Measurements from ENCODE around the gene GALK2. TPM values are rescaled to one million over a fixed set of nuclear protein-coding genes. Genes with fewer than 3 reads are reported as not detected.
A peak's percentile ranks its signal among the peaks of the same experiment; 100 is the strongest.

GALK2 gene
- 28.9 and 29.0 TPM in 2 replicates for total RNA-seq (2021)
- Bru-seq, nascent RNA = percentile 75 among the genes with signal in this experiment
- percentile 60 among the genes with signal in this experiment for BruChase-seq, experiment 1, labeled RNA remaining after a 2-hour chase
- percentile 58 among the genes with signal in this experiment for BruChase-seq, experiment 2, labeled RNA remaining after a 6-hour chase
- long read RNA-seq, full-length matches to known transcripts = 34 of 60 reads
- long read RNA-seq, partial matches to known transcripts = 2 of 60 reads
- long read RNA-seq, other reads (novel, unspliced or antisense) = 24 of 60 reads

DNA sequence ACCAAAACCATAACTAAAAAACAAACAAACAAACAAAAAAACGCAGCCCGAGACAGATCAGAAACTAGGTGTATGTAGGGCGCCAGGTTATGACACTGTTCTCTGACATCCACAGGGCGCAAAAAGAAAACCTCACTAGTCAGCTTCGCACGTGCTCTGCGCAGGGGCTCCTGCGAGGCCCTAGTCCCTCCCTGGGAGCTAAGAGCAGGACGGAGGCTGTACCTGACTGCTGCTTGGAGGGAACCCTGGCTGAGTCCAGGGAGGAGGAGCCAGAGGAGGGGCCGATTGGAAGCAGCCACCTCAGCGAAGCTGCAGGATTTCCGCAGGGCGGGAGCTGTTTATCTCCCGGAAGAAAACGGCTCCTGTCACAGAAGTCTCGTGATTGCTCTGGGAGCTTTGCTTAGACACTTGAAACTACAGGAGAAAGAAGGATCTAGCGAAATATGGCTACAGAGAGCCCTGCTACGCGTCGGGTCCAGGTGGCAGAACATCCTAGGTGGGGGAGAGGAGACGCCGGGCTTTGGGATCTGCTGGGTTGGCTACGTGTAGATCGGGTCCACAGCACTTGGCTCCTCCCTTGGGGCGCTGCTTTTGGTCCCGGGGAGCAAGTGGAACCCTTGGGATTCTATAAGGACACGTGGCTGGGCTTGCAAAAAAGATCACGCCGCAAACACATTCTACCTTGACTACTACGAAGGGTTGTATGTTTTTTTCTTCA lies at the start of gene GALK2:
Gene GALK2 (plus strand): TSS at position 368 of the 718 bp plus-strand sequence. CDS start 76 bp downstream, at position 444.
- Histone ChIP-seq H3K79me2 (ENCODE audit: low read depth) (peaks cover 20% of the 10 kb centered on the region), H3K36me3 (ENCODE audit: low read depth) (no peaks in the 10 kb centered on the region), H3K4me3 (peak within 1 kb of the TSS; percentile 71), H2AFZ (peak within 1 kb of the TSS; percentile 90), H3K9me3 (ENCODE audit: insufficient read depth, low read depth) (no peaks in the 10 kb centered on the region), H3F3A (ENCODE audit: insufficient read depth, low read depth) (peaks cover 7% of the 10 kb centered on the region), H3K4me2 (peak within 1 kb of the TSS; percentile 94), H3K27me3 (ENCODE audit: insufficient read depth, low read depth) (no peaks in the 10 kb centered on the region), H3K27ac (peak within 1 kb of the TSS; percentile 77), H3K4me1 (replicated peaks; ENCODE audit: insufficient read depth) (0 out of 2 replicates have a peak, but pooled peaks cover 7% of the 10 kb centered on the region), H4K20me1 (ENCODE audit: insufficient read depth) (no peaks in the 10 kb centered on the region), H3K9me2 (ENCODE audit: insufficient read depth) (no peaks in the 10 kb centered on the region)
- intact Hi-C loops (cut with micrococcal nuclease; ENCODE audit: unreplicated experiment) = loop anchor here (1.0 kb wide), 1 partner anchor 15 kb away; the partner anchor contains the start of gene COPS2
- POLR2A ChIA-PET (ENCODE audit: unreplicated experiment) = interaction anchor here (1.4 kb wide), 1 partner anchor 15 kb away, joined by 6 read pairs; the partner anchor contains the start of gene COPS2
- peak; percentile 82 to 84 for DNase-seq
- CTCF ChIA-PET = interaction anchor here (0.7 to 1.1 kb wide), 2 partner anchors 15 to 316 kb away, joined by 3 to 4 read pairs; partner anchors contain the start of gene COPS2
- no TSS peak for BruUV-seq (replicated peaks)
- TF ChIP-seq, protein P1, sequence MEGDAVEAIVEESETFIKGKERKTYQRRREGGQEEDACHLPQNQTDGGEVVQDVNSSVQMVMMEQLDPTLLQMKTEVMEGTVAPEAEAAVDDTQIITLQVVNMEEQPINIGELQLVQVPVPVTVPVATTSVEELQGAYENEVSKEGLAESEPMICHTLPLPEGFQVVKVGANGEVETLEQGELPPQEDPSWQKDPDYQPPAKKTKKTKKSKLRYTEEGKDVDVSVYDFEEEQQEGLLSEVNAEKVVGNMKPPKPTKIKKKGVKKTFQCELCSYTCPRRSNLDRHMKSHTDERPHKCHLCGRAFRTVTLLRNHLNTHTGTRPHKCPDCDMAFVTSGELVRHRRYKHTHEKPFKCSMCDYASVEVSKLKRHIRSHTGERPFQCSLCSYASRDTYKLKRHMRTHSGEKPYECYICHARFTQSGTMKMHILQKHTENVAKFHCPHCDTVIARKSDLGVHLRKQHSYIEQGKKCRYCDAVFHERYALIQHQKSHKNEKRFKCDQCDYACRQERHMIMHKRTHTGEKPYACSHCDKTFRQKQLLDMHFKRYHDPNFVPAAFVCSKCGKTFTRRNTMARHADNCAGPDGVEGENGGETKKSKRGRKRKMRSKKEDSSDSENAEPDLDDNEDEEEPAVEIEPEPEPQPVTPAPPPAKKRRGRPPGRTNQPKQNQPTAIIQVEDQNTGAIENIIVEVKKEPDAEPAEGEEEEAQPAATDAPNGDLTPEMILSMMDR (conservative IDR thresholded peaks at IDR 0.05) = no peak
- TF ChIP-seq EZH2 (IDR thresholded peaks at IDR 0.05; ENCODE audit: low read depth) = no peak

DNA sequence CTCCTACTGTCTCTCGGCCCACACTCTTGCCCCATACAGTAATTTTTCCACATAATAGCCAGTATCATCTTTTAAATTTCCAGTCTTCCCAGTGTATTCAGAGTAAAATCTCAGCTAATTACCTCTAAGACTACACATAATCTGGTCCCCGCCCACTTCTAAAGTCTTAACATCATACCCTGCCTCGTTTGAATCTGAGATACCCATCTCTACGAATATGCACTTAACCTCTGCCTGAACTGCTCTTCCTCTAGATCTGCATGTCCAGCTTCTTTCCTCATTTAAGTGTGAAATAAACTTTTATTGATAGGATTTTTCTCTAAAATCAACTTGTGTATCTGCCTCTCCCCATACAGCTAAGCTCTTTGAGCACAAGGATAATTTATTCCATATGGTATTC lies 49.2 kb upstream of the GALK2 start:
- no peaks in the 10 kb centered on the region for H3K9me3 ChIP-seq (ENCODE audit: insufficient read depth, low read depth)
- TF ChIP-seq, protein P1 (conservative IDR thresholded peaks at IDR 0.05) = no peak
- no peak for TF ChIP-seq EZH2 (IDR thresholded peaks at IDR 0.05; ENCODE audit: low read depth)
- H3K9me2 ChIP-seq (ENCODE audit: insufficient read depth) = no peaks in the 10 kb centered on the region
- no TSS peak for BruUV-seq (replicated peaks)
- no peak overlapping the region for H3K4me3 ChIP-seq
- no peak overlapping the region for H3K4me2 ChIP-seq
- 0 out of 2 replicates have a peak, but pooled peaks cover 3% of the 10 kb centered on the region for H3K36me3 ChIP-seq (ENCODE audit: low read depth)
- H3K27ac ChIP-seq = no peak overlapping the region
- no peaks in the 10 kb centered on the region for H3K79me2 ChIP-seq (ENCODE audit: low read depth)
- ChIA-PET CTCF (no interaction called here), POLR2A (ENCODE audit: unreplicated experiment) (no interaction called here)
- no peaks in the 10 kb centered on the region for H3K27me3 ChIP-seq (ENCODE audit: insufficient read depth, low read depth)
- no peaks in the 10 kb centered on the region for H3K4me1 ChIP-seq (replicated peaks; ENCODE audit: insufficient read depth)
- no peaks in the 10 kb centered on the region for H3F3A ChIP-seq (ENCODE audit: insufficient read depth, low read depth)
- intact Hi-C loops (cut with micrococcal nuclease; ENCODE audit: unreplicated experiment) = no loop called here
- DNase-seq = no peak
- H4K20me1 ChIP-seq (ENCODE audit: insufficient read depth) = 0 out of 2 replicates have a peak, but pooled peaks cover 4% of the 10 kb centered on the region
- H2AFZ ChIP-seq = no peak overlapping the region

DNA sequence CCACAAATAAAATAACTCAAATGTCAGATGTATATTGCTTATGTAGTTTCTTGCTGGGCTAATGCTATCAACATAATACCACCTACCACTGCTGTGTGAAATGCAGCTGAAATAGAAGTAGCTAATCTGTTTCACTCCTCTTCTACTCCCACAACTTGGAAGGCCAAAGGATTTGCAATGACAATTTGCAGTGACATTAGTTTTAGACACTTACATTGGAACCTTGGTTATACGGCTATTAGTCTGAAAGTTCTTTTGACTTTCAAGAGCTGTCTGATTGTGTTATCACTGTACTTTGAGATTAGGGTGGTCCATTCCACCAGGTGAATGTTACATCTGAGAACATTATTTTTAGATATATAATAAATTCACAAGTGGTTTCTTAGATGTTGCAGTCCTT lies 48.1 kb upstream of the GALK2 start:
- no peaks in the 10 kb centered on the region for H3K9me3 ChIP-seq (ENCODE audit: insufficient read depth, low read depth)
- H3K36me3 ChIP-seq (ENCODE audit: low read depth) = 0 out of 2 replicates have a peak, but pooled peaks cover 3% of the 10 kb centered on the region
- BruUV-seq (replicated peaks) = no TSS peak
- no peaks in the 10 kb centered on the region for H3F3A ChIP-seq (ENCODE audit: insufficient read depth, low read depth)
- POLR2A ChIA-PET (ENCODE audit: unreplicated experiment) = no interaction called here
- no peak overlapping the region for H2AFZ ChIP-seq
- no peak for DNase-seq
- intact Hi-C loops (cut with micrococcal nuclease; ENCODE audit: unreplicated experiment) = no loop called here
- TF ChIP-seq, protein P1 (conservative IDR thresholded peaks at IDR 0.05) = no peak
- no peak for TF ChIP-seq EZH2 (IDR thresholded peaks at IDR 0.05; ENCODE audit: low read depth)
- H3K79me2 ChIP-seq (ENCODE audit: low read depth) = no peaks in the 10 kb centered on the region
- no peak overlapping the region for H3K4me2 ChIP-seq
- CTCF ChIA-PET = interaction anchor here (0.9 kb wide), 1 partner anchor 24 kb away, joined by 3 read pairs; no protein-coding TSS in a partner anchor
- H3K9me2 ChIP-seq (ENCODE audit: insufficient read depth) = no peaks in the 10 kb centered on the region
- H3K4me3 ChIP-seq = no peak overlapping the region
- 0 out of 2 replicates have a peak, but pooled peaks cover 4% of the 10 kb centered on the region for H4K20me1 ChIP-seq (ENCODE audit: insufficient read depth)
- no peaks in the 10 kb centered on the region for H3K27me3 ChIP-seq (ENCODE audit: insufficient read depth, low read depth)
- no peak overlapping the region for H3K27ac ChIP-seq
- no peaks in the 10 kb centered on the region for H3K4me1 ChIP-seq (replicated peaks; ENCODE audit: insufficient read depth)
